Tibial artery (tissue), 4 donors: Measurements from ENCODE around the gene PKD2.

ENCODE experiments used
- DNase-seq, 2 donors: peaks; one replicate each; pipeline ENCODE4 v3.0.0-alpha.2; 2019
- H3K27ac ChIP-seq, 2 donors: fragments of 200-600 bp; sonication (generic) in 1 of 2; 1 replicate in 1 of 2; 2 replicates in 1 of 2; pipeline ENCODE4 v1.5.1; 2018 to 2019; ENCODE audit warnings: mild to moderate bottlenecking in 1 of 2
- H3K27me3 ChIP-seq, 2 donors: fragments of 200-600 bp; sonication (generic) in 1 of 2; one replicate each; pipeline versions ENCODE4 v1.5.1 to v1.6.0; 2016 to 2019
- H3K36me3 ChIP-seq, 3 donors: fragments of 200-600 bp; sonication (generic) in 2 of 3; one replicate each; pipeline ENCODE4 v1.5.1; 2016 to 2019; ENCODE audit warnings: mild to moderate bottlenecking in 2 of 3
- H3K4me1 ChIP-seq, 4 donors: fragments of 200-600 bp; sonication (generic) in 2 of 4; 1 replicate in 3 of 4; 2 replicates in 1 of 4; pipeline ENCODE4 v1.5.1; 2016 to 2019
- H3K4me3 ChIP-seq, 2 donors: fragments of 200-600 bp; sonication (generic) in 1 of 2; 1 replicate in 1 of 2; 2 replicates in 1 of 2; pipeline ENCODE4 v1.5.1; 2018 to 2019; ENCODE audit warnings: mild to moderate bottlenecking in 2 of 2
- H3K9me3 ChIP-seq, 3 donors: fragments of 200-600 bp; sonication (generic) in 1 of 3; one replicate each; pipeline ENCODE4 v1.5.1; 2016 to 2019
- intact Hi-C: fragments of 100-400 bp; cut with DNase I; formaldehyde crosslinking; loops from one replicate; pipeline ENCODE4 v1.15.0; 2023; ENCODE audit warnings: low total_unique reads
- TF ChIP-seq, protein P1 (sequence below), 2 experiments: fragments of 200-600 bp in 1 of 2; fragments of 450-650 bp in 1 of 2; IDR thresholded peaks; one replicate each; pipeline ENCODE4 v1.5.1; 2017 to 2019; ENCODE audit warnings: antibody characterized with exemption in 2 of 2, mild to moderate bottlenecking in 1 of 2, moderate library complexity in 1 of 2

The PKD2 gene

DNA sequence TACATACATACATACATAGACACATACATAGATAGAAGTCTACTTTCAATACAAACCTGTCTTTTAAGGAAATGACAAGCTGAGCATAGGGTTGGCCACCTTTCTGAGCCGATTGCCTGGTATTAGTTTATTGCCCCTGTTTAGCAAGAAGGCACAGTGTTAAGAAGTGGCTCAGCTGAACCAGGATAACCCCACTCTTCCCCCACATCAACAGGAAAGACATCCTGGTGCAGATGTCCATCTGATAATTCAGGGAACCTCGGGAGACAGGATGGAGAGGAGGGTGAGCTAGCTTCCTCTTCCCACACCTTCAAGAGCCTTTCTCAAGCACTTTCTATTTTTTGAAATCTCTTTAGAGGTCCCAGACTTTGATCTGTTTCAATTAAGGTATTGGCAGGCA is 52.3 kb downstream of the PKD2 start:
- Histone ChIP-seq H3K27me3 (no peaks in the 10 kb centered on the region), H3K9me3 (no peaks in the 10 kb centered on the region), H3K4me1 (no peaks in the 10 kb centered on the region), H3K36me3 (peaks cover 68 to 72% (median 71%) of the 10 kb centered on the region in 3 donors), H3K4me3 (no peak overlapping the region), H3K27ac (no peak overlapping the region)
- intact Hi-C loops: no loop called here
- no peak for DNase-seq
- TF ChIP-seq, protein P1, sequence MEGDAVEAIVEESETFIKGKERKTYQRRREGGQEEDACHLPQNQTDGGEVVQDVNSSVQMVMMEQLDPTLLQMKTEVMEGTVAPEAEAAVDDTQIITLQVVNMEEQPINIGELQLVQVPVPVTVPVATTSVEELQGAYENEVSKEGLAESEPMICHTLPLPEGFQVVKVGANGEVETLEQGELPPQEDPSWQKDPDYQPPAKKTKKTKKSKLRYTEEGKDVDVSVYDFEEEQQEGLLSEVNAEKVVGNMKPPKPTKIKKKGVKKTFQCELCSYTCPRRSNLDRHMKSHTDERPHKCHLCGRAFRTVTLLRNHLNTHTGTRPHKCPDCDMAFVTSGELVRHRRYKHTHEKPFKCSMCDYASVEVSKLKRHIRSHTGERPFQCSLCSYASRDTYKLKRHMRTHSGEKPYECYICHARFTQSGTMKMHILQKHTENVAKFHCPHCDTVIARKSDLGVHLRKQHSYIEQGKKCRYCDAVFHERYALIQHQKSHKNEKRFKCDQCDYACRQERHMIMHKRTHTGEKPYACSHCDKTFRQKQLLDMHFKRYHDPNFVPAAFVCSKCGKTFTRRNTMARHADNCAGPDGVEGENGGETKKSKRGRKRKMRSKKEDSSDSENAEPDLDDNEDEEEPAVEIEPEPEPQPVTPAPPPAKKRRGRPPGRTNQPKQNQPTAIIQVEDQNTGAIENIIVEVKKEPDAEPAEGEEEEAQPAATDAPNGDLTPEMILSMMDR (IDR thresholded peaks at IDR 0.05): no peak

DNA sequence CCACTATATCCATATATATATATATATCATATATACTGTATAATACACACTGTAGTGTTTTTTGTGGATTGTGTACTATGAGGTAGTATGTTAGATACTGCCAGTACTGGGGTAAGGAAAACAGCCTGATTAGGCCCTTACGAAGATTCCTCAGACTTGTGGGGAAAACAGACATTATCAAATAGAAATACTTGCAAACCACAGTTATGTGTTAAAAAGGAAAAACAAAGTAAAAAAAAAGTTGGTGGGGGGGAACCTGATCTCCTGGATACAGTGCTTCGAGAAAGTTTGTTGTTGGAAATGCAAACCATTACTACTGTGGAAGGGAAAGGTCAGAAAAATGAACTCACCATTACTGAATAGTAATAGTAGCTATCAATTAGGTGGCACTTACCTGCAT is 53.0 kb downstream of the PKD2 start:
- no peak for DNase-seq
- Histone ChIP-seq H3K27ac (no peak overlapping the region), H3K27me3 (no peaks in the 10 kb centered on the region), H3K4me1 (no peaks in the 10 kb centered on the region), H3K36me3 (peaks cover 68 to 73% (median 71%) of the 10 kb centered on the region in 3 donors), H3K4me3 (no peak overlapping the region), H3K9me3 (no peaks in the 10 kb centered on the region)
- intact Hi-C loops: no loop called here
- TF ChIP-seq, protein P1 (IDR thresholded peaks at IDR 0.05): no peak

DNA sequence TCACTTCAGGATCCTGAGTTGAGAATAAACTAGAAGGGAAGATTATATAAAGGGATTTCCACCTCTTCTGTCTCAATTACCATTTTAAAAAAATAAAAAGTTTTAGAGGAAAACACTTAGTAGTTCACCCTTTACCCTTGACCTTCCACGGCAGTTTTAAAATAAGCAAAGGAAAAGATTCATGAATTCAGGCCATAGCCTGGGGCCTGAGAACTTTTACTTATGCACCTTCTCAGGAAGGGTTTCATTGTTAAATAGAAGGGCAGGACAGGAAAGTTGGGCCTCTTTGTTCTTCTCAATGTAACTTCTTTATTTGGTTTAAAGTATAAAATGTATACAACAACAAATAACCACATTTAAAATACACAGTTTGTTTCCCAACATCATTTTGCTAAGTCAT is 54.9 kb downstream of the PKD2 start:
- no peak overlapping the region for H3K4me3 ChIP-seq
- H3K27ac ChIP-seq: no peak overlapping the region
- H3K4me1 ChIP-seq: no peaks in the 10 kb centered on the region
- peaks cover 70 to 73% (median 71%) of the 10 kb centered on the region in 3 donors for H3K36me3 ChIP-seq
- no peak for DNase-seq
- intact Hi-C loops: no loop called here
- no peaks in the 10 kb centered on the region for H3K27me3 ChIP-seq
- H3K9me3 ChIP-seq: no peaks in the 10 kb centered on the region
- TF ChIP-seq, protein P1 (IDR thresholded peaks at IDR 0.05): no peak

DNA sequence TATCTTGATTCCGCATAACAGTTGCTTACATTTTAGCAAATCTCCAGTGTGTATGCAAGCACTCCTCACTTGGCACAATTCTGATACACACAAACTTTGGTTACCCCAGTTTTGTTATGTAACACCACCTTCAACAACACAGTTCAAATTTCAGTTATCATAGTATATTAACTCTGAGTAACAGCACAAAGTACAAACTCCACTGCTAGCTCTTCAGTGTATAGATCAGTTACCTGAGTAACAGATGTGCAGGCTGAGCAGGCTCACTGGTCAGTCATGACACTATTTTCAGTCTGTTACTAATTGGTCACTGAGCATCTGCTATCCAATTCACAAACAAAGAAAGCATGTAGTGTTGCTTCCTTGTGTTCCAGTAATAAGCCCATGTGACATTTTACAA is 55.4 kb downstream of the PKD2 start:
- Histone ChIP-seq H3K9me3 (no peaks in the 10 kb centered on the region), H3K27ac (no peak overlapping the region), H3K4me3 (no peak overlapping the region), H3K36me3 (peaks cover 70 to 73% (median 71%) of the 10 kb centered on the region in 3 donors), H3K27me3 (no peaks in the 10 kb centered on the region), H3K4me1 (no peaks in the 10 kb centered on the region)
- DNase-seq: no peak
- intact Hi-C loops: no loop called here
- TF ChIP-seq, protein P1 (IDR thresholded peaks at IDR 0.05): no peak

DNA sequence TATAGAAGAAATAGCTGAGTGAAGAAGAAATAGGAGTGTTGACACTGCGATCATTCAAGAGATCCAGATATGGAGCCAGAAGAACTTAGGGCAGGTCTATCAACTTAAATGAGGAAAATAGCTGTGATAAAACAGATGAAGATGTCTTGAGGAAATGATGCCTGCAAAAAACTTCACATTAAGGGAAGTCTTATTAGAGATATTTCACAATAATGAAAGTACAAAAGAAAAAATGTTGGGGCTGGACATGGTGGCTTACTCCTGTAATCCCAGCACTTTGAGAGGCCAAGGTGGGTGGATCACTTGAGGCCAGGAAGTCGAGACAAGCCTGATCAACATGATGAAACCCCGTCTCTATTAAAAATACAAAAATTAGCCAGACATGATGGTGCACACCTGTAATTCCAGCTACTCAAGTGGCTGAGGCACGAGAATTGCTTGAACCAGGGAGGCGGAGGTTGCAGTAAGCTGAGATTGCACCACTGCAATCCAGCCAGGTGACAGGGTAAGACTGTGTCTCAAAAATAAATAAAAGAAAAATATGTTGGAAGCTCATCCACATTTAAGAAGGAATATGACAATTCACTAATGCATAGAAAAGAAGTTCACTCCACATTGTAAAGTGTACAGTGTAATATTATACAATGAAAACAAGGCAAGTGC is 56.3 kb downstream of the PKD2 start:
- Histone ChIP-seq H3K9me3 (no peaks in the 10 kb centered on the region), H3K4me1 (no peaks in the 10 kb centered on the region), H3K4me3 (no peak overlapping the region), H3K27ac (no peak overlapping the region), H3K27me3 (no peaks in the 10 kb centered on the region), H3K36me3 (peaks cover 73 to 76% (median 75%) of the 10 kb centered on the region in 3 donors)
- TF ChIP-seq, protein P1 (IDR thresholded peaks at IDR 0.05): no peak
- no peak for DNase-seq
- intact Hi-C loops: no loop called here
